PC-3 (cell line): ENCODE results near the gene ANKRD23.

Source experiments
- EZH2 ChIP-seq: fragments of 300-600 bp; sonication (generic); IDR thresholded peaks from one replicate; pipeline ENCODE4 v1.6.1; 2017; ENCODE audit warnings: antibody characterized with exemption, mild to moderate bottlenecking, low read length; ENCODE audit not compliant: unreplicated experiment
- EZH2phosphoT487 ChIP-seq: fragments of 300-600 bp; sonication (generic); IDR thresholded peaks from 2 replicates; pipeline ENCODE4 v1.6.1; 2018; ENCODE audit warnings: mild to moderate bottlenecking, antibody characterized with exemption, low read length, borderline replicate concordance
- TF ChIP-seq, protein P1 (sequence below): fragments of 300-600 bp; sonication (generic); conservative IDR thresholded peaks from 2 replicates; pipeline ENCODE4 v1.5.1; 2017; ENCODE audit warnings: antibody characterized with exemption, low read depth, mild to moderate bottlenecking, low read length

DNA sequence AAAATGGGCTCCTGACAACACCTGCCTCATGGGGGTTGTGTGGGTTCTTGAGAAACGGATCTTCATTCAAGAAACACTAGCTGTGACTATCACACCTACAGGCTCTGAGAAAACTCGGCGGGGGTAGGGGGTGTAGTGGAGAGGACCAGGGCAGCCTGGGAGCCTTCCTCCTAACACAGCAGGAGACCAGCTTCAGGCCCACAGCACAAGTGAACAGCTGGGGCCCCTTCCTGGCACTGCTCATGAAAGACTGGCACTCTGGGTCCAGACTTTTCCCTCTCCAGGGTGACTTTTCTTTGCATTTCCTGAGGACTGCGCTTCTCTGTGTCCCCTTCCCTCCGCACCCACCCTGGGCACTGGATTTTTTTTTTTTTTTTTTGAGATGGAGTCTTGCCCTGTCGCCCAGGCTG lies 33.2 kb upstream of the ANKRD23 start:
- TF ChIP-seq, protein P1, sequence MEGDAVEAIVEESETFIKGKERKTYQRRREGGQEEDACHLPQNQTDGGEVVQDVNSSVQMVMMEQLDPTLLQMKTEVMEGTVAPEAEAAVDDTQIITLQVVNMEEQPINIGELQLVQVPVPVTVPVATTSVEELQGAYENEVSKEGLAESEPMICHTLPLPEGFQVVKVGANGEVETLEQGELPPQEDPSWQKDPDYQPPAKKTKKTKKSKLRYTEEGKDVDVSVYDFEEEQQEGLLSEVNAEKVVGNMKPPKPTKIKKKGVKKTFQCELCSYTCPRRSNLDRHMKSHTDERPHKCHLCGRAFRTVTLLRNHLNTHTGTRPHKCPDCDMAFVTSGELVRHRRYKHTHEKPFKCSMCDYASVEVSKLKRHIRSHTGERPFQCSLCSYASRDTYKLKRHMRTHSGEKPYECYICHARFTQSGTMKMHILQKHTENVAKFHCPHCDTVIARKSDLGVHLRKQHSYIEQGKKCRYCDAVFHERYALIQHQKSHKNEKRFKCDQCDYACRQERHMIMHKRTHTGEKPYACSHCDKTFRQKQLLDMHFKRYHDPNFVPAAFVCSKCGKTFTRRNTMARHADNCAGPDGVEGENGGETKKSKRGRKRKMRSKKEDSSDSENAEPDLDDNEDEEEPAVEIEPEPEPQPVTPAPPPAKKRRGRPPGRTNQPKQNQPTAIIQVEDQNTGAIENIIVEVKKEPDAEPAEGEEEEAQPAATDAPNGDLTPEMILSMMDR: no peak
- TF ChIP-seq EZH2phosphoT487 (no peak), EZH2 (no peak)
